NB4 (cell line): ENCODE results near the gene DAPK1.

Experiments used
- DNase-seq: peaks from one replicate; pipeline ENCODE4 v3.0.0; 2010; ENCODE audit warnings: low read depth
- H3K4me3 ChIP-seq: one replicate; pipeline ENCODE4 v1.5.1; 2011; ENCODE audit warnings: mild to moderate bottlenecking, low read depth, low read length, moderate library complexity
- MYC ChIP-seq: IDR thresholded peaks from 2 replicates; pipeline ENCODE4 v1.6.1; 2011; ENCODE audit warnings: low read depth, low read length
- POLR2A ChIP-seq: IDR thresholded peaks from 2 replicates; pipeline ENCODE4 v1.6.1; 2011; ENCODE audit warnings: mild to moderate bottlenecking; ENCODE audit not compliant: insufficient read length; ENCODE audit errors: extremely low read depth
- TF ChIP-seq, protein P1 (sequence below): IDR thresholded peaks from 2 replicates; pipeline ENCODE4 v1.6.1; 2011; ENCODE audit warnings: low read depth, low read length
- TF ChIP-seq, protein P2 (sequence below): IDR thresholded peaks from one replicate; pipeline ENCODE4 v1.5.1; 2012; ENCODE audit warnings: low read depth, low read length

DAPK1 gene

GRCh38 chr9:87682618-87683017 lies 185.0 kb downstream of the DAPK1 start:
- TF ChIP-seq, protein P1, sequence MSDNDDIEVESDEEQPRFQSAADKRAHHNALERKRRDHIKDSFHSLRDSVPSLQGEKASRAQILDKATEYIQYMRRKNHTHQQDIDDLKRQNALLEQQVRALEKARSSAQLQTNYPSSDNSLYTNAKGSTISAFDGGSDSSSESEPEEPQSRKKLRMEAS = no peak
- no peak for TF ChIP-seq POLR2A
- TF ChIP-seq MYC = no peak
- TF ChIP-seq, protein P2, sequence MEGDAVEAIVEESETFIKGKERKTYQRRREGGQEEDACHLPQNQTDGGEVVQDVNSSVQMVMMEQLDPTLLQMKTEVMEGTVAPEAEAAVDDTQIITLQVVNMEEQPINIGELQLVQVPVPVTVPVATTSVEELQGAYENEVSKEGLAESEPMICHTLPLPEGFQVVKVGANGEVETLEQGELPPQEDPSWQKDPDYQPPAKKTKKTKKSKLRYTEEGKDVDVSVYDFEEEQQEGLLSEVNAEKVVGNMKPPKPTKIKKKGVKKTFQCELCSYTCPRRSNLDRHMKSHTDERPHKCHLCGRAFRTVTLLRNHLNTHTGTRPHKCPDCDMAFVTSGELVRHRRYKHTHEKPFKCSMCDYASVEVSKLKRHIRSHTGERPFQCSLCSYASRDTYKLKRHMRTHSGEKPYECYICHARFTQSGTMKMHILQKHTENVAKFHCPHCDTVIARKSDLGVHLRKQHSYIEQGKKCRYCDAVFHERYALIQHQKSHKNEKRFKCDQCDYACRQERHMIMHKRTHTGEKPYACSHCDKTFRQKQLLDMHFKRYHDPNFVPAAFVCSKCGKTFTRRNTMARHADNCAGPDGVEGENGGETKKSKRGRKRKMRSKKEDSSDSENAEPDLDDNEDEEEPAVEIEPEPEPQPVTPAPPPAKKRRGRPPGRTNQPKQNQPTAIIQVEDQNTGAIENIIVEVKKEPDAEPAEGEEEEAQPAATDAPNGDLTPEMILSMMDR = no peak
- H3K4me3 ChIP-seq = no peak overlapping the region
- DNase-seq = no peak

GRCh38 chr9:87683751-87684626 lies 186.3 kb downstream of the DAPK1 start:
- no peak overlapping the region for H3K4me3 ChIP-seq
- TF ChIP-seq, protein P1 = no peak
- TF ChIP-seq MYC = no peak
- TF ChIP-seq, protein P2 = peak; percentile 3
- TF ChIP-seq POLR2A = no peak
- DNase-seq = no peak

DNA sequence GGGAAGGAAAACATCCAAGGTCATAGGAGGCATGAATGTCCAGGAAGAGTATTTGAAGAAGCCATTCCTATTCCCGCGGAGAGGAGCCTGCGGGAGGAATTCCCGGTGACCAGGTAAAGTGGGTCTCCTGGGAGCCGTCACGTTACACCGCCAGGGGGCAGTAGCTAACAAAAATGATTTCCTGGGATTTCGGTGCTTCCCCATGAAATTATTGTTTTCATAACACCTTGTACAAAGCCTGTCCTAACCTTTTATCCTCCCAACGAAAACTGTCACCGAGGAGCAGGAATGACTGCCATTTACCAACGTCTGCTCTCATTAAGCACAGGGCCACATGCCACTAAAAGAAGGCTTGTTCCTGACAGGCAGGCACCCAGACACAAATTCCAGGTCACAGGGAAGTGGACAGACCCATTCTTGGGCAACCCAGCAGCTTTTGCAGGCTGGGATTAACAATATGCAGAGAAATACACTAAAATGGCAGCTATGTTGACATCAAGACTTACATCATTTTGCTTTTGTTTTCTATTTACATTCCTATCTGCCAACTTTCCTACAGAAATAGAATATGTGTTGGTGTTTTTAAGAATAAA lies 187.1 kb downstream of the DAPK1 start:
- DNase-seq = peak; percentile 29
- H3K4me3 ChIP-seq = no peak overlapping the region
- TF ChIP-seq, protein P1 = no peak
- TF ChIP-seq, protein P2 = peak; percentile 55
- TF ChIP-seq MYC (no peak), POLR2A (no peak)

- no peak overlapping the region for H3K4me3 ChIP-seq
- TF ChIP-seq, protein P2 = no peak
- DNase-seq = no peak
Measured at GRCh38 chr9:87685441-87685840, 187.8 kb downstream of the DAPK1 start.

DNA sequence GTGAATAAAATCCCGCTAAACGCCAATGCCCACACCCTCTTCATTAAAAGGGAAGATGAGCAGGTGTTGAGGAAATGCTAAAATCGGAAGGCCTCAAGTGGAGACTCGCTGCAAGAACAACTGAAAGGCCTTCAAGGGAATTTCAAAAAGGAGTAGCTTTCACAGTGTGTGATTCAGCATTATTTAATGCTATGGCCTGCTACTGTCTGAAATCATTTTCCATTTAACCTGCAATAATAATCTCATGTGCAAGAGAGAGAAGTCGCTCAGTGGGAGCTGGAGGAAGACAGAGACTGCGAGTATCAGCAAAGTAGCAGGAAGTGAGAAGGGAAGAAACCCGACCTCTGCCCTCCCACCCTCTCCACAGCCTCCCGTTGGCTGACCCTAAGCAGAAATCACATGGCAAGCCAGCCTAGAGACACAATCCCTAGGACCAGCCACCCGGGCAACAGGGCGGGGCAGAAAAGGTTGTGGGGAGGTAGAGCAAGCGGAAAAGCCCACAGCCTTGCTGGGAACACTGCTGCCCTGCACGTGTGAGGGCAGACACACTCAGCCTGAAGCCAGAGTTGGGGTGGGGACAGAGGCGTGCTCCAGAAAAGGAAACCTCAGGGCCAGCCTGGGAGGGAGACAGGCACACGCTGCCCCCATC lies 188.3 kb downstream of the DAPK1 start:
- DNase-seq = no peak
- TF ChIP-seq, protein P1 = no peak
- TF ChIP-seq POLR2A = no peak
- TF ChIP-seq, protein P2 = no peak
- no peak for TF ChIP-seq MYC
- H3K4me3 ChIP-seq = no peak overlapping the region
